ENCODE results near the gene HNRNPL.
"Not testable (repeated sequence)": the region's sequence is repeated elsewhere in the genome, so short reads cannot be mapped to it uniquely, and the experiment has no call there.

The HNRNPL gene

GRCh38 chr19:38821230-38821825 lies 28.5 kb downstream of the HNRNPL start:
- DNase-seq, result not testable (repeated sequence)

GRCh38 chr19:38819231-38819920 lies 30.4 kb downstream of the HNRNPL start:
- no peak for DNase-seq

- no peak for DNase-seq
Observed at GRCh38 chr19:38817081-38817480, 32.7 kb downstream of the HNRNPL start.

GRCh38 chr19:38816131-38816750 lies 33.5 kb downstream of the HNRNPL start:
- no peak for DNase-seq

- no peak for DNase-seq
Observed at GRCh38 chr19:38815059-38816001, 34.5 kb downstream of the HNRNPL start.

GRCh38 chr19:38813932-38814331 lies 35.9 kb downstream of the HNRNPL start:
- not testable (repeated sequence) for DNase-seq

- DNase-seq, result no peak
Observed at GRCh38 chr19:38813323-38813722, 36.5 kb downstream of the HNRNPL start.

GRCh38 chr19:38812841-38813320 lies 36.9 kb downstream of the HNRNPL start, which contains the start of gene LGALS4:
TSS of gene LGALS4 (minus strand) at chr19:38812945. CDS start at chr19:38812886, 59 bp downstream.
- DNase-seq, result no peak

- DNase-seq, result no peak
Observed at GRCh38 chr19:38812009-38812840, 37.6 kb downstream of the HNRNPL start.

GRCh38 chr19:38809592-38810252 lies 40.1 kb downstream of the HNRNPL start:
- DNase-seq, result no peak

- no peak for DNase-seq
Observed at GRCh38 chr19:38808741-38809140, 41.0 kb downstream of the HNRNPL start.

GRCh38 chr19:38807374-38808098 lies 42.2 kb downstream of the HNRNPL start:
- DNase-seq, result not testable (repeated sequence)

GRCh38 chr19:38806371-38806770 lies 43.4 kb downstream of the HNRNPL start:
- DNase-seq, result no peak

GRCh38 chr19:38805180-38805579 lies 44.6 kb downstream of the HNRNPL start:
- no peak for DNase-seq

GRCh38 chr19:38803543-38803942 lies 46.2 kb downstream of the HNRNPL start:
- DNase-seq, result no peak

- no peak for DNase-seq
Observed at GRCh38 chr19:38801359-38802095, 48.3 kb downstream of the HNRNPL start.

GRCh38 chr19:38800577-38801347 lies 49.0 kb downstream of the HNRNPL start:
- no peak for DNase-seq

GRCh38 chr19:38799104-38799503 lies 50.7 kb downstream of the HNRNPL start:
- DNase-seq, result no peak

GRCh38 chr19:38797781-38798180 lies 52.0 kb downstream of the HNRNPL start:
- not testable (repeated sequence) for DNase-seq
